Coronary artery (tissue), 2 donors: Measurements from ENCODE around the gene NOC4L.

Source experiments
- DNase-seq: peaks from one replicate; pipeline ENCODE4 v3.0.0-alpha.2; 2017; ENCODE audit warnings: low spot score
- H3K27ac ChIP-seq, 2 donors: fragments of 200-600 bp; sonication (generic); one replicate each; pipeline ENCODE4 v1.5.1; 2016 to 2019
- H3K4me3 ChIP-seq: fragments of 200-600 bp; sonication (generic); 2 replicates; pipeline ENCODE4 v1.5.1; 2016; ENCODE audit warnings: mild to moderate bottlenecking, moderate library complexity
- CTCF ChIP-seq: fragments of 200-600 bp; sonication (generic); IDR thresholded peaks from one replicate; pipeline ENCODE4 v1.5.1; 2019; ENCODE audit warnings: antibody characterized with exemption

NOC4L gene

GRCh38 chr12:132167611-132168310 lies 23.5 kb downstream of the NOC4L start:
- Histone ChIP-seq H3K27ac (no peak overlapping the region), H3K4me3 (no peak overlapping the region)
- DNase-seq = no peak
- no peak for TF ChIP-seq CTCF

GRCh38 chr12:132168311-132169031 lies 24.2 kb downstream of the NOC4L start:
- Histone ChIP-seq H3K4me3 (no peak overlapping the region), H3K27ac (no peak overlapping the region)
- no peak for TF ChIP-seq CTCF
- no peak for DNase-seq

GRCh38 chr12:132169376-132169775 lies 25.1 kb downstream of the NOC4L start:
- Histone ChIP-seq H3K4me3 (no peak overlapping the region), H3K27ac (no peak overlapping the region)
- no peak for TF ChIP-seq CTCF
- DNase-seq = no peak

- no peak for TF ChIP-seq CTCF
- Histone ChIP-seq H3K27ac (no peak overlapping the region), H3K4me3 (no peak overlapping the region)
- DNase-seq = no peak
Observed at GRCh38 chr12:132170094-132170636, 25.9 kb downstream of the NOC4L start.

GRCh38 chr12:132170637-132171292 lies 26.5 kb downstream of the NOC4L start:
- Histone ChIP-seq H3K27ac (no peak overlapping the region), H3K4me3 (no peak overlapping the region)
- TF ChIP-seq CTCF = no peak
- DNase-seq = no peak

GRCh38 chr12:132171293-132171967 lies 27.2 kb downstream of the NOC4L start:
- TF ChIP-seq CTCF = no peak
- Histone ChIP-seq H3K4me3 (no peak overlapping the region), H3K27ac (no peak overlapping the region)
- DNase-seq = no peak
